ENCODE data around the gene PHF12. TPM values are rescaled to one million over a fixed set of nuclear protein-coding genes. Genes with fewer than 3 reads are reported as not detected.

The PHF12 gene
- total and polyA plus RNA-seq, 11 donors: 8.2 to 31.2 (median 20.9) TPM

- Histone ChIP-seq H3K9me3 (no peaks in the 10 kb centered on the region), H3K27ac (peak overlapping the region in 3 of 12 donors; percentile 82 to 91 (median 87)), H3K4me1 (peaks cover 0 to 64% (median 28%) of the 10 kb centered on the region in 12 donors), H3K36me3 (no peaks in the 10 kb centered on the region), H3K4me3 (no peak overlapping the region), H3K27me3 (no peaks in the 10 kb centered on the region)
- 84 to 94% (median 91%) methylated on average over 12 of the region's 12 CpGs for WGBS, 4 donors
- DNase-seq (no peak), ATAC-seq (no peak)
- intact Hi-C loops (cut with DNase I): loop anchor here in 8 of 10 donors (5.0 to 10.0 kb wide), 7 partner anchors 41 to 136 kb away; partner anchors contain the start of genes FAM222B (in 2 of the 8), ERAL1 (in 1 of the 8) and PHF12 (in 1 of the 8)
- TF ChIP-seq POLR2A (IDR thresholded peaks at IDR 0.05): no peak
Measured at GRCh38 chr17:28898527-28898955, 52.8 kb downstream of the PHF12 start.

GRCh38 chr17:28897769-28898526, 53.4 kb downstream of the PHF12 start:
- peak overlapping the region; percentile 72 to 98 (median 92) for H3K4me3 ChIP-seq
- no peaks in the 10 kb centered on the region for H3K36me3 ChIP-seq
- peaks cover 0 to 65% (median 30%) of the 10 kb centered on the region in 12 donors for H3K4me1 ChIP-seq
- H3K27ac ChIP-seq: peak overlapping the region; percentile 60 to 97 (median 86)
- 26 to 69% (median 32%) methylated on average over 8 to 23 of the region's 23 CpGs for WGBS, 4 donors
- no peaks in the 10 kb centered on the region for H3K27me3 ChIP-seq
- intact Hi-C loops (cut with DNase I): loop anchor here in 8 of 10 donors (5.0 to 10.0 kb wide), 7 partner anchors 41 to 136 kb away; partner anchors contain the start of genes FAM222B (in 2 of the 8), ERAL1 (in 1 of the 8) and PHF12 (in 1 of the 8)
- DNase-seq: no peak
- peak in 1 of 12 donors; percentile 2 for TF ChIP-seq CTCF (IDR thresholded peaks at IDR 0.05)
- peak in 1 of 2 donors; percentile 1 for TF ChIP-seq POLR2A (IDR thresholded peaks at IDR 0.05)
- ATAC-seq: peak in 1 of 4 donors; percentile 10
- no peaks in the 10 kb centered on the region for H3K9me3 ChIP-seq

GRCh38 chr17:28896884-28897768, 54.2 kb downstream of the PHF12 start, which contains the start of gene FLOT2:
TSS of gene FLOT2 (minus strand) at chr17:28897733. CDS start at chr17:28897574, 159 bp downstream.
- H3K27ac ChIP-seq: peak within 1 kb of the TSS; percentile 60 to 97 (median 86)
- H3K4me1 ChIP-seq: peaks cover 3 to 69% (median 31%) of the 10 kb centered on the region in 12 donors
- peak in 1 of 2 donors; percentile 54 for TF ChIP-seq POLR2A (IDR thresholded peaks at IDR 0.05)
- TF ChIP-seq CTCF (IDR thresholded peaks at IDR 0.05): peak in 6 of 12 donors; percentile 9 to 45 (median 20)
- H3K9me3 ChIP-seq: no peaks in the 10 kb centered on the region
- peak; percentile 63 to 82 (median 64) for DNase-seq
- peak within 1 kb of the TSS; percentile 72 to 98 (median 92) for H3K4me3 ChIP-seq
- H3K36me3 ChIP-seq: no peaks in the 10 kb centered on the region
- 0 to 1% (median 1%) methylated on average over 20 to 73 of the region's 73 CpGs for WGBS, 4 donors
- no peaks in the 10 kb centered on the region for H3K27me3 ChIP-seq
- peak; percentile 25 to 87 (median 77) for ATAC-seq
- intact Hi-C loops (cut with DNase I): loop anchor here in 8 of 10 donors (5.0 to 10.0 kb wide), 7 partner anchors 40 to 135 kb away; partner anchors contain the start of genes FAM222B (in 2 of the 8), ERAL1 (in 1 of the 8) and PHF12 (in 1 of the 8)

- DNase-seq (no peak), ATAC-seq (no peak)
- Histone ChIP-seq H3K27me3 (no peaks in the 10 kb centered on the region), H3K4me1 (peaks cover 3 to 67% (median 28%) of the 10 kb centered on the region in 12 donors), H3K36me3 (peaks cover 0 to under 1% (median 0%) of the 10 kb centered on the region in 9 donors), H3K27ac (peak overlapping the region; percentile 60 to 97 (median 86)), H3K4me3 (peak overlapping the region; percentile 72 to 98 (median 92)), H3K9me3 (no peaks in the 10 kb centered on the region)
- intact Hi-C loops (cut with DNase I): loop anchor here in 8 of 10 donors (5.0 to 10.0 kb wide), 7 partner anchors 39 to 134 kb away; partner anchors contain the start of genes FAM222B (in 2 of the 8), ERAL1 (in 1 of the 8) and PHF12 (in 1 of the 8)
- no peak for TF ChIP-seq CTCF (IDR thresholded peaks at IDR 0.05)
- no peak for TF ChIP-seq POLR2A (IDR thresholded peaks at IDR 0.05)
- WGBS, 4 donors: 16 to 30% (median 25%) methylated on average over 5 of the region's 5 CpGs
Measured at GRCh38 chr17:28896491-28896883, 54.8 kb downstream of the PHF12 start.
